GM21367 (cell line): ENCODE measurements around the gene ATP1A3.
"Not testable (repeated sequence)": the region's sequence is repeated elsewhere in the genome, so short reads cannot be mapped to it uniquely, and the experiment has no call there.

Experiments used
- ATAC-seq: cut with Tn5 transposase; IDR thresholded peaks from one replicate; pipeline ENCODE4 v1.9.1; 2021; ENCODE audit not compliant: unreplicated experiment

ATP1A3 gene

GRCh38 chr19:42012747-42013146 is 18.7 kb upstream of the ATP1A3 start:
- ATAC-seq, result not testable (repeated sequence)

GRCh38 chr19:42010245-42011126 is 16.5 kb upstream of the ATP1A3 start:
- ATAC-seq, result no peak

- ATAC-seq, result no peak
Measured at GRCh38 chr19:42006569-42006968, 12.5 kb upstream of the ATP1A3 start.

- no peak for ATAC-seq
Measured at GRCh38 chr19:42005504-42005903, 11.5 kb upstream of the ATP1A3 start.

GRCh38 chr19:42003506-42004294 is 9.7 kb upstream of the ATP1A3 start:
- ATAC-seq, result no peak

- ATAC-seq, result no peak
Measured at GRCh38 chr19:41999878-42000208, 5.8 kb upstream of the ATP1A3 start.

GRCh38 chr19:41999071-41999877 is 5.2 kb upstream of the ATP1A3 start:
- ATAC-seq, result no peak

- no peak for ATAC-seq
Measured at GRCh38 chr19:41998246-41999020, 4.4 kb upstream of the ATP1A3 start.

- ATAC-seq, result no peak
Measured at GRCh38 chr19:41997851-41998229, 3.8 kb upstream of the ATP1A3 start.

GRCh38 chr19:41997121-41997850 is 3.3 kb upstream of the ATP1A3 start:
- no peak for ATAC-seq

- ATAC-seq, result no peak
Measured at GRCh38 chr19:41995959-41996797, 2.1 kb upstream of the ATP1A3 start.

GRCh38 chr19:41994994-41995958 is 1.2 kb upstream of the ATP1A3 start:
- ATAC-seq, result no peak

- ATAC-seq, result no peak
Measured at GRCh38 chr19:41994521-41994971, 516 bp upstream of the ATP1A3 start.

- not testable (repeated sequence) for ATAC-seq
Measured at GRCh38 chr19:41991925-41992569, 2.0 kb downstream of the ATP1A3 start.

- no peak for ATAC-seq
Measured at GRCh38 chr19:41991025-41991424, 3.0 kb downstream of the ATP1A3 start.

GRCh38 chr19:41990615-41991014 is 3.4 kb downstream of the ATP1A3 start:
- no peak for ATAC-seq

- ATAC-seq, result no peak
Measured at GRCh38 chr19:41990028-41990427, 4.0 kb downstream of the ATP1A3 start.
